Thyroid gland (tissue), 4 donors: ENCODE results near the gene ZNF213.

Source experiments
- POLR2A ChIP-seq, 2 donors: fragments of 450-650 bp; IDR thresholded peaks; one replicate each; pipeline ENCODE4 v1.6.1; 2017; ENCODE audit warnings: antibody characterized with exemption in 2 of 2, mild to moderate bottlenecking in 2 of 2, moderate library complexity in 1 of 2
- TF ChIP-seq, protein P1 (sequence below), 6 experiments: fragments of 200-600 bp in 3 of 6; fragments of 450-650 bp in 3 of 6; sonication (generic) in 3 of 6; IDR thresholded peaks; one replicate each; pipeline ENCODE4 v1.5.1; 2016 to 2019; ENCODE audit warnings: antibody characterized with exemption in 6 of 6, mild to moderate bottlenecking in 2 of 6, inconsistent platforms in 1 of 6, moderate library complexity in 1 of 6

- TF ChIP-seq, protein P1, sequence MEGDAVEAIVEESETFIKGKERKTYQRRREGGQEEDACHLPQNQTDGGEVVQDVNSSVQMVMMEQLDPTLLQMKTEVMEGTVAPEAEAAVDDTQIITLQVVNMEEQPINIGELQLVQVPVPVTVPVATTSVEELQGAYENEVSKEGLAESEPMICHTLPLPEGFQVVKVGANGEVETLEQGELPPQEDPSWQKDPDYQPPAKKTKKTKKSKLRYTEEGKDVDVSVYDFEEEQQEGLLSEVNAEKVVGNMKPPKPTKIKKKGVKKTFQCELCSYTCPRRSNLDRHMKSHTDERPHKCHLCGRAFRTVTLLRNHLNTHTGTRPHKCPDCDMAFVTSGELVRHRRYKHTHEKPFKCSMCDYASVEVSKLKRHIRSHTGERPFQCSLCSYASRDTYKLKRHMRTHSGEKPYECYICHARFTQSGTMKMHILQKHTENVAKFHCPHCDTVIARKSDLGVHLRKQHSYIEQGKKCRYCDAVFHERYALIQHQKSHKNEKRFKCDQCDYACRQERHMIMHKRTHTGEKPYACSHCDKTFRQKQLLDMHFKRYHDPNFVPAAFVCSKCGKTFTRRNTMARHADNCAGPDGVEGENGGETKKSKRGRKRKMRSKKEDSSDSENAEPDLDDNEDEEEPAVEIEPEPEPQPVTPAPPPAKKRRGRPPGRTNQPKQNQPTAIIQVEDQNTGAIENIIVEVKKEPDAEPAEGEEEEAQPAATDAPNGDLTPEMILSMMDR (IDR thresholded peaks at IDR 0.05): no peak
- TF ChIP-seq POLR2A (IDR thresholded peaks at IDR 0.05): no peak
Measured at GRCh38 chr16:3088925-3089716, 45.7 kb upstream of the ZNF213 start.
